Measurements from ENCODE around the gene ITPKC. TPM values are rescaled to one million over a fixed set of nuclear protein-coding genes. Genes with fewer than 3 reads are reported as not detected.

Gene ITPKC
- total and polyA plus RNA-seq, 2 experiments from 2014 or later = 5.3 to 12.6 TPM

DNA sequence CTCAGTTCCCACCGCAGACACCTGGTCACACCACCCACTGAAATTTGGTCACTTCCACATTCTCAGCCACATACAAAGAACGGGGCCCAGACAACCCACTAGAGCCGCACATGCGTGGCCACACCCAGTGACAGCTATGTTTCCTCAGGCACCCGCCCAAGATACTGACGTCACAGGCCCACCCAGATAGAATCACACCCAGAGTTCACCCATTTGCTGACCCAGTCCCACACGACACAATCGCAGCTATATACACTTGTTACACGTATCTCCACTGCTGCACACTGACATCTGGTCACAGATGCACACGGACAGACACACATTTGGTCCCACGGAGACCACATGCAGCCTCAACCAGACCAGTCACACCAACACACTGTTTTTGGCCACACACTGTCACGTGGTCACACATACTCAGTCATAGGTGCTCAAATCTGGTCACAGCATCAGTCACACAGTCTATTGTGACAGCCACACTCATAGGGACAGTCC lies 29.3 kb upstream of the ITPKC start:
- H4K20me1 ChIP-seq (replicated peaks; ENCODE audit: insufficient read depth) = peaks cover 8% of the 10 kb centered on the region
- DNase-seq (ENCODE audit: low spot score) = no peak
- H3K4me1 Mint-ChIP-seq = peaks cover 12% of the 10 kb centered on the region
- H3F3A ChIP-seq (replicated peaks; ENCODE audit: low read depth) = no peaks in the 10 kb centered on the region; the same call in 1 of the 2 replicates
- H3K4me1 ChIP-seq (ENCODE audit: insufficient read depth) = peaks cover 8% of the 10 kb centered on the region; the same call in 1 of the 2 replicates
- H3K27me3 ChIP-seq (ENCODE audit: insufficient read depth) = no peaks in the 10 kb centered on the region
- peaks cover 6% of the 10 kb centered on the region for H3K27me3 Mint-ChIP-seq (ENCODE audit: insufficient read depth, low read depth, poor library complexity)
- H3K36me3 Mint-ChIP-seq (ENCODE audit: low read depth) = peaks cover 22% of the 10 kb centered on the region
- no peak overlapping the region for H3K27ac Mint-ChIP-seq
- ATAC-seq = no peak
- H2AFZ ChIP-seq = no peak overlapping the region
- peaks cover 19% of the 10 kb centered on the region for H3K79me2 ChIP-seq (replicated peaks; ENCODE audit: insufficient read depth)
- H3K9me3 Mint-ChIP-seq = no peaks in the 10 kb centered on the region; the same call in 2 of the 3 replicates
- no peak overlapping the region for H3K27ac ChIP-seq (ENCODE audit: low read depth)
- no peak overlapping the region for H3K4me3 Mint-ChIP-seq
- no peaks in the 10 kb centered on the region for H3K9me2 ChIP-seq (ENCODE audit: insufficient read depth)
- no peak overlapping the region for H3K4me3 ChIP-seq
- H3K4me2 ChIP-seq = no peak overlapping the region
- 0 out of 2 replicates have a peak, but pooled peaks cover 3% of the 10 kb centered on the region for H3K36me3 ChIP-seq (ENCODE audit: insufficient read depth)
- TF ChIP-seq POLR2AphosphoS5 (IDR thresholded peaks at IDR 0.05; ENCODE audit: low read depth) (no peak), NANOG (IDR thresholded peaks at IDR 0.05; ENCODE audit: borderline replicate concordance) (no peak), ETS1 (IDR thresholded peaks at IDR 0.05) (no peak)
- TF ChIP-seq, protein P1, sequence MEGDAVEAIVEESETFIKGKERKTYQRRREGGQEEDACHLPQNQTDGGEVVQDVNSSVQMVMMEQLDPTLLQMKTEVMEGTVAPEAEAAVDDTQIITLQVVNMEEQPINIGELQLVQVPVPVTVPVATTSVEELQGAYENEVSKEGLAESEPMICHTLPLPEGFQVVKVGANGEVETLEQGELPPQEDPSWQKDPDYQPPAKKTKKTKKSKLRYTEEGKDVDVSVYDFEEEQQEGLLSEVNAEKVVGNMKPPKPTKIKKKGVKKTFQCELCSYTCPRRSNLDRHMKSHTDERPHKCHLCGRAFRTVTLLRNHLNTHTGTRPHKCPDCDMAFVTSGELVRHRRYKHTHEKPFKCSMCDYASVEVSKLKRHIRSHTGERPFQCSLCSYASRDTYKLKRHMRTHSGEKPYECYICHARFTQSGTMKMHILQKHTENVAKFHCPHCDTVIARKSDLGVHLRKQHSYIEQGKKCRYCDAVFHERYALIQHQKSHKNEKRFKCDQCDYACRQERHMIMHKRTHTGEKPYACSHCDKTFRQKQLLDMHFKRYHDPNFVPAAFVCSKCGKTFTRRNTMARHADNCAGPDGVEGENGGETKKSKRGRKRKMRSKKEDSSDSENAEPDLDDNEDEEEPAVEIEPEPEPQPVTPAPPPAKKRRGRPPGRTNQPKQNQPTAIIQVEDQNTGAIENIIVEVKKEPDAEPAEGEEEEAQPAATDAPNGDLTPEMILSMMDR (conservative IDR thresholded peaks at IDR 0.05; ENCODE audit: low read depth in 2 of 2) = no peak
- TF ChIP-seq, protein P2, sequence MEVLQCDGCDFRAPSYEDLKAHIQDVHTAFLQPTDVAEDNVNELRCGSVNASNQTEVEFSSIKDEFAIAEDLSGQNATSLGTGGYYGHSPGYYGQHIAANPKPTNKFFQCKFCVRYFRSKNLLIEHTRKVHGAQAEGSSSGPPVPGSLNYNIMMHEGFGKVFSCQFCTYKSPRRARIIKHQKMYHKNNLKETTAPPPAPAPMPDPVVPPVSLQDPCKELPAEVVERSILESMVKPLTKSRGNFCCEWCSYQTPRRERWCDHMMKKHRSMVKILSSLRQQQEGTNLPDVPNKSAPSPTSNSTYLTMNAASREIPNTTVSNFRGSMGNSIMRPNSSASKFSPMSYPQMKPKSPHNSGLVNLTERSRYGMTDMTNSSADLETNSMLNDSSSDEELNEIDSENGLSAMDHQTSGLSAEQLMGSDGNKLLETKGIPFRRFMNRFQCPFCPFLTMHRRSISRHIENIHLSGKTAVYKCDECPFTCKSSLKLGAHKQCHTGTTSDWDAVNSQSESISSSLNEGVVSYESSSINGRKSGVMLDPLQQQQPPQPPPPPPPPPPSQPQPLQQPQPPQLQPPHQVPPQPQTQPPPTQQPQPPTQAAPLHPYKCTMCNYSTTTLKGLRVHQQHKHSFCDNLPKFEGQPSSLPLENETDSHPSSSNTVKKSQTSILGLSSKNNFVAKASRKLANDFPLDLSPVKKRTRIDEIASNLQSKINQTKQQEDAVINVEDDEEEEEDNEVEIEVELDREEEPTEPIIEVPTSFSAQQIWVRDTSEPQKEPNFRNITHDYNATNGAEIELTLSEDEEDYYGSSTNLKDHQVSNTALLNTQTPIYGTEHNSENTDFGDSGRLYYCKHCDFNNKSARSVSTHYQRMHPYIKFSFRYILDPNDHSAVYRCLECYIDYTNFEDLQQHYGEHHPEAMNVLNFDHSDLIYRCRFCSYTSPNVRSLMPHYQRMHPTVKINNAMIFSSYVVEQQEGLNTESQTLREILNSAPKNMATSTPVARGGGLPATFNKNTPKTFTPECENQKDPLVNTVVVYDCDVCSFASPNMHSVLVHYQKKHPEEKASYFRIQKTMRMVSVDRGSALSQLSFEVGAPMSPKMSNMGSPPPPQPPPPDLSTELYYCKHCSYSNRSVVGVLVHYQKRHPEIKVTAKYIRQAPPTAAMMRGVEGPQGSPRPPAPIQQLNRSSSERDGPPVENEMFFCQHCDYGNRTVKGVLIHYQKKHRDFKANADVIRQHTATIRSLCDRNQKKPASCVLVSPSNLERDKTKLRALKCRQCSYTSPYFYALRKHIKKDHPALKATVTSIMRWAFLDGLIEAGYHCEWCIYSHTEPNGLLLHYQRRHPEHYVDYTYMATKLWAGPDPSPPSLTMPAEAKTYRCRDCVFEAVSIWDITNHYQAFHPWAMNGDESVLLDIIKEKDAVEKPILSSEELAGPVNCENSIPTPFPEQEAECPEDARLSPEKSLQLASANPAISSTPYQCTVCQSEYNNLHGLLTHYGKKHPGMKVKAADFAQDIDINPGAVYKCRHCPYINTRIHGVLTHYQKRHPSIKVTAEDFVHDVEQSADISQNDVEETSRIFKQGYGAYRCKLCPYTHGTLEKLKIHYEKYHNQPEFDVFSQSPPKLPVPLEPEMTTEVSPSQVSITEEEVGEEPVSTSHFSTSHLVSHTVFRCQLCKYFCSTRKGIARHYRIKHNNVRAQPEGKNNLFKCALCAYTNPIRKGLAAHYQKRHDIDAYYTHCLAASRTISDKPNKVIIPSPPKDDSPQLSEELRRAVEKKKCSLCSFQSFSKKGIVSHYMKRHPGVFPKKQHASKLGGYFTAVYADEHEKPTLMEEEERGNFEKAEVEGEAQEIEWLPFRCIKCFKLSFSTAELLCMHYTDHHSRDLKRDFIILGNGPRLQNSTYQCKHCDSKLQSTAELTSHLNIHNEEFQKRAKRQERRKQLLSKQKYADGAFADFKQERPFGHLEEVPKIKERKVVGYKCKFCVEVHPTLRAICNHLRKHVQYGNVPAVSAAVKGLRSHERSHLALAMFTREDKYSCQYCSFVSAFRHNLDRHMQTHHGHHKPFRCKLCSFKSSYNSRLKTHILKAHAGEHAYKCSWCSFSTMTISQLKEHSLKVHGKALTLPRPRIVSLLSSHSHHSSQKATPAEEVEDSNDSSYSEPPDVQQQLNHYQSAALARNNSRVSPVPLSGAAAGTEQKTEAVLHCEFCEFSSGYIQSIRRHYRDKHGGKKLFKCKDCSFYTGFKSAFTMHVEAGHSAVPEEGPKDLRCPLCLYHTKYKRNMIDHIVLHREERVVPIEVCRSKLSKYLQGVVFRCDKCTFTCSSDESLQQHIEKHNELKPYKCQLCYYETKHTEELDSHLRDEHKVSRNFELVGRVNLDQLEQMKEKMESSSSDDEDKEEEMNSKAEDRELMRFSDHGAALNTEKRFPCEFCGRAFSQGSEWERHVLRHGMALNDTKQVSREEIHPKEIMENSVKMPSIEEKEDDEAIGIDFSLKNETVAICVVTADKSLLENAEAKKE (CRISPR knock-in tag; IDR thresholded peaks at IDR 0.05) = no peak

All from GM23338 (cell line).